Ammon's horn (tissue), 1 donor: ENCODE data around the gene KRTAP10-7.
"Not testable (repeated sequence)": the region's sequence is repeated elsewhere in the genome, so short reads cannot be mapped to it uniquely, and the experiment has no call there.

Experiments used
- DNase-seq: peaks from one replicate; pipeline ENCODE4 v3.0.0-alpha.2; 2016; ENCODE audit warnings: low spot score

KRTAP10-7 gene

GRCh38 chr21:44571844-44572782, 28.3 kb upstream of the KRTAP10-7 start:
- DNase-seq, result no peak

- DNase-seq, result no peak
These were observed 27.3 kb upstream of the KRTAP10-7 start for GRCh38 chr21:44572959-44573583.

- not testable (repeated sequence) for DNase-seq
These were observed 26.6 kb upstream of the KRTAP10-7 start, which contains the start of gene KRTAP10-4 for GRCh38 chr21:44573630-44574456. Gene KRTAP10-4, plus strand, starts transcription at chr21:44573729. Its CDS starts 30 bp downstream, at chr21:44573759.

GRCh38 chr21:44574457-44575306, 25.7 kb upstream of the KRTAP10-7 start:
- no peak for DNase-seq

- DNase-seq, result no peak
These were observed 24.9 kb upstream of the KRTAP10-7 start for GRCh38 chr21:44575307-44576024.

GRCh38 chr21:44576025-44576420, 24.4 kb upstream of the KRTAP10-7 start:
- no peak for DNase-seq

- DNase-seq, result no peak
These were observed 21.9 kb upstream of the KRTAP10-7 start for GRCh38 chr21:44578371-44579055.

- no peak for DNase-seq
These were observed 21.2 kb upstream of the KRTAP10-7 start for GRCh38 chr21:44579056-44579832.

- no peak for DNase-seq
These were observed 20.6 kb upstream of the KRTAP10-7 start for GRCh38 chr21:44579833-44580144.

- not testable (repeated sequence) for DNase-seq
These were observed 20.1 kb upstream of the KRTAP10-7 start, which contains the start of gene KRTAP10-5 for GRCh38 chr21:44580231-44580821. Gene KRTAP10-5, minus strand, starts transcription at chr21:44580604. Its CDS starts 26 bp downstream, at chr21:44580578.

GRCh38 chr21:44581158-44581557, 19.2 kb upstream of the KRTAP10-7 start:
- no peak for DNase-seq

- DNase-seq, result no peak
These were observed 18.3 kb upstream of the KRTAP10-7 start for GRCh38 chr21:44582055-44582454.

- DNase-seq, result no peak
These were observed 17.2 kb upstream of the KRTAP10-7 start for GRCh38 chr21:44583089-44583799.

GRCh38 chr21:44583800-44584147, 16.6 kb upstream of the KRTAP10-7 start:
- no peak for DNase-seq

GRCh38 chr21:44585892-44586291, 14.5 kb upstream of the KRTAP10-7 start:
- no peak for DNase-seq

- DNase-seq, result no peak
These were observed 11.3 kb upstream of the KRTAP10-7 start for GRCh38 chr21:44589094-44589493.

GRCh38 chr21:44589586-44590305, 10.7 kb upstream of the KRTAP10-7 start:
- DNase-seq, result no peak

GRCh38 chr21:44590311-44590721, 10.1 kb upstream of the KRTAP10-7 start:
- no peak for DNase-seq
